ENCODE results near the gene OGFOD2.

DNA sequence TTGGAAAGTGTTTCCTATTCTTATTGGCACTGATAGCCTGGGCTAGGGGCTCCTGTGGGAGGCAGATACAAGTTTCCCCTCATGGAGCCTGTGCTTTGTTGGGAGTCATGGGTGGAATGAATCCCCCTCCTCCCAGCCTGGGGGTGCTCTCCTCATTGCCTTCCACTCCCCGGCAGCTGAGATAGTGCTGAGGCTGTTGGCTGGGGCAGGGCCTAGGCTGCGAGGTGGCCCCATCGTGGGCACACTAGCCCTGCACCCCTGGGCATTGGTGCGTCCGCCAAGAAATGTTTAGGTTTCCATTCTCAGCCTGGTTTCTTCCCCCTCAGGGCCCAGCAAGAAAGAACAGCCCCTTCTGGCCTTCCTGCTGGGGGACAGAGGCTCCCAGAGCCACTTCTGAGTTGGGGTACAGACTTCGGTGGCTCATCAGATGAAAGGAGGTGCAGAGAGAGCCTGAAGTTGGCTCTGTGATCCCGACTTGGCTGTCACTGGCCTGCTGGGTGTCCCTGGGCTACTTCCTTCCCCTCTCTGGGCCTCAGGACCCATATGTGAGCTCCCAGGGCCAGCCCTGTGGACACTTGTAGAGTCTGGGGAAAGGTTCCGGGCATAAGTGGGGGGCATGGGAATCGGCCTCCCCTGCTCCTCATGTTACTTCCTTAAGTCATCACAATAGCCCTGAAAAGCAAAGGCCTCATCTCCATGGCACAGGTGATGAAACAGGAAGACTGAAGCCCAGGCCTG, 2.8 kb downstream of the OGFOD2 start:
- TF ChIP-seq, protein P1, sequence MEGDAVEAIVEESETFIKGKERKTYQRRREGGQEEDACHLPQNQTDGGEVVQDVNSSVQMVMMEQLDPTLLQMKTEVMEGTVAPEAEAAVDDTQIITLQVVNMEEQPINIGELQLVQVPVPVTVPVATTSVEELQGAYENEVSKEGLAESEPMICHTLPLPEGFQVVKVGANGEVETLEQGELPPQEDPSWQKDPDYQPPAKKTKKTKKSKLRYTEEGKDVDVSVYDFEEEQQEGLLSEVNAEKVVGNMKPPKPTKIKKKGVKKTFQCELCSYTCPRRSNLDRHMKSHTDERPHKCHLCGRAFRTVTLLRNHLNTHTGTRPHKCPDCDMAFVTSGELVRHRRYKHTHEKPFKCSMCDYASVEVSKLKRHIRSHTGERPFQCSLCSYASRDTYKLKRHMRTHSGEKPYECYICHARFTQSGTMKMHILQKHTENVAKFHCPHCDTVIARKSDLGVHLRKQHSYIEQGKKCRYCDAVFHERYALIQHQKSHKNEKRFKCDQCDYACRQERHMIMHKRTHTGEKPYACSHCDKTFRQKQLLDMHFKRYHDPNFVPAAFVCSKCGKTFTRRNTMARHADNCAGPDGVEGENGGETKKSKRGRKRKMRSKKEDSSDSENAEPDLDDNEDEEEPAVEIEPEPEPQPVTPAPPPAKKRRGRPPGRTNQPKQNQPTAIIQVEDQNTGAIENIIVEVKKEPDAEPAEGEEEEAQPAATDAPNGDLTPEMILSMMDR (optimal IDR thresholded peaks at IDR 0.05 in 1 of 3, IDR thresholded peaks at IDR 0.05 in 1 of 3, conservative IDR thresholded peaks at IDR 0.05 in 1 of 3; ENCODE audit: extremely low read depth in 1 of 3, insufficient read depth in 2 of 3, low read length in 3 of 3), result no peak
- TF ChIP-seq EZH2 (IDR thresholded peaks at IDR 0.05; ENCODE audit: low read length), result no peak
